ENCODE measurements around the gene TAS2R50.

TAS2R50 gene

DNA sequence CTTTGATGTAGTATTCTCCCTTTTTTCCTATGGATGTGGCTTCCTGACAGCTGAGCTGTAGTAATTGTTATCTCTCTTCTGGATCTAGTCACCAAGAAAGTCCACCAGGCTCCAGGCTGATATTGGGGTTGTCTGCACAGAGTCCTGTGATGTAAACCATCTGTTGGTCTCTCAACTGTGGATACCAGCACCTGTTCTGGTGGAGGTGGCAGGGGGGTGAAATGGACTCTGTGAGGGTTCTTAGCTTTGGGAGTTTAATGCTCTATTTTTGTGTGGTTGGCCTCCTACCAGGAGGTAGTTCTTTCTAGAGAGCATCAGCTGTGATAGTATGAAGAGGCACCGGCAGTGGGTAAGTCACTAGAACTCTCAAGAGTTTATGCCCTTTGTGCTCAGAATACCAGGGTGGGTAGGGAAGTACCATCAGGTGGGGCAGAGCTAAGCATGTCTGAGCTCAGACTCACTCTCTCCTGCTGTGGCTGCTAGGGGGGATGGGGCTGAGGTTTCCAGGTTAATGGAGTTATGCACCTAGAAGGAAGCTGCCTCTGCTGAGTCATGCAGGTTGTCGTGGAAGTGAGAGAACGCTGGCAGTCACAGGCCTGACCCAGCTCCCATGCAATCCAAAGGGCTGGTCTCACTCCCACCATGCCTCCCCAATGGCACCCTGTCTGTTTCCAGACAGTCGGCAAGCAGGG lies 44.6 kb downstream of the TAS2R50 start:
- DNase-seq (ENCODE audit: low read depth), result no peak
- TF ChIP-seq, protein P1, sequence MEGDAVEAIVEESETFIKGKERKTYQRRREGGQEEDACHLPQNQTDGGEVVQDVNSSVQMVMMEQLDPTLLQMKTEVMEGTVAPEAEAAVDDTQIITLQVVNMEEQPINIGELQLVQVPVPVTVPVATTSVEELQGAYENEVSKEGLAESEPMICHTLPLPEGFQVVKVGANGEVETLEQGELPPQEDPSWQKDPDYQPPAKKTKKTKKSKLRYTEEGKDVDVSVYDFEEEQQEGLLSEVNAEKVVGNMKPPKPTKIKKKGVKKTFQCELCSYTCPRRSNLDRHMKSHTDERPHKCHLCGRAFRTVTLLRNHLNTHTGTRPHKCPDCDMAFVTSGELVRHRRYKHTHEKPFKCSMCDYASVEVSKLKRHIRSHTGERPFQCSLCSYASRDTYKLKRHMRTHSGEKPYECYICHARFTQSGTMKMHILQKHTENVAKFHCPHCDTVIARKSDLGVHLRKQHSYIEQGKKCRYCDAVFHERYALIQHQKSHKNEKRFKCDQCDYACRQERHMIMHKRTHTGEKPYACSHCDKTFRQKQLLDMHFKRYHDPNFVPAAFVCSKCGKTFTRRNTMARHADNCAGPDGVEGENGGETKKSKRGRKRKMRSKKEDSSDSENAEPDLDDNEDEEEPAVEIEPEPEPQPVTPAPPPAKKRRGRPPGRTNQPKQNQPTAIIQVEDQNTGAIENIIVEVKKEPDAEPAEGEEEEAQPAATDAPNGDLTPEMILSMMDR (conservative IDR thresholded peaks at IDR 0.05; ENCODE audit: control insufficient read depth, insufficient read depth, low read depth, low read length), result no peak
- no peak overlapping the region for H3K4me3 ChIP-seq (ENCODE audit: control insufficient read depth, low read depth, low read length)

DNA sequence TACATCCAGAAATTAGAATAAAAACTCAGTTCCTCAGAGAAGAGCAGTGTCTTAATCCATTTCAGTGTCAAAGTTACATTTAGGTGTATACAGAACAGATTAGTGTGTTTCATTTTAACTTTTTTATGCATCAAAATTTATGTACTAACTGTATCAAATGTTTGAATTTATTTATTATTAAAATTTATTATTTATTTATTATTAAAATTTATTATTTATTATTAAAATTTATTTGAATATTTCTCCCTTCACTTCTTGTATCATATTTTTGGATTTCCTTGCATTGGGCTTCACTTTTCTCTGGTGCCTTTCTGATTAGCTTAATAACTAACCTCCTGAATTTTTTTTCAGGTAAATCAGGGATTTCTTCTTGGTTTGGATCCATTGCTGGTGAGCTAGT lies 45.3 kb downstream of the TAS2R50 start:
- TF ChIP-seq, protein P1 (conservative IDR thresholded peaks at IDR 0.05; ENCODE audit: control insufficient read depth, insufficient read depth, low read depth, low read length), result no peak
- no peak overlapping the region for H3K4me3 ChIP-seq (ENCODE audit: control insufficient read depth, low read depth, low read length)
- no peak for DNase-seq (ENCODE audit: low read depth)

DNA sequence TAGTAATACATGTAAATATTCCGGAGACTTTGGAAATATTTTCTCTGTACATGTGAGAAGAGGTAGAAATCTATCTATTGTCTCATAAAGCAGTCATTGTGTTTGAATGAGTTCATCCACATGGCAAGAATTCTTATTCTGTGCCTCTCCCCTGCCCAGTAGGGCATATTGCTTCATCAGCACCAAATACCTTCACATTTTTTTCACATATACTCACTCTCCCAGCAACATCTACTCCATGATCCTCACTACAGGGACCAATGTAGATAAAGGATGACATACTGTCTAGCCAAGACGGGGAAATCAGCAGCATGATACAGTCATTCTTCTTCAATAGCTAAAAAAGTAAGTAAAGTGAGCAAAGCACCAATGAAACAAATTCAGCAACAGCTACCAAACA lies 46.3 kb downstream of the TAS2R50 start:
- H3K4me3 ChIP-seq (ENCODE audit: control insufficient read depth, low read depth, low read length), result no peak overlapping the region
- DNase-seq (ENCODE audit: low read depth), result peak; percentile 69
- TF ChIP-seq, protein P1 (conservative IDR thresholded peaks at IDR 0.05; ENCODE audit: control insufficient read depth, insufficient read depth, low read depth, low read length), result no peak

DNA sequence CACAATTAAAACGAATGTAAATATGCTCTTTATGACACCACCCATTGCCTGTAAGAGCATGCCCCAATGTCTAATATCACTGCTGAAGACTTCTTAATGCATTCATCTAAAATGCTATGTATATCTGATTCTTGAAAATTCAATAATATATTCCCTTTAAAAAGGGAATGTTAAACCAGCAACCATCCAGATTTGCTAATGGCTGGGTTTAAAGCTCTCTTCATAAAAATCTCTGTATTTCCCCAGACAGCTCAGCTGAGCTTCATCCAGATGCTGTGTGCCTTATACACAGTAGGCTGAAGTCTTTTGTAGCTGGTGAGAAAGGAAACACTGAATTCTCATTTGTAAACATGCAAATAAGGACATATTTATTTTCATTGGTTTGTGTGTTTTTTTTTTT lies 47.5 kb downstream of the TAS2R50 start, which contains the start of gene TAS2R14:
Gene TAS2R14 (minus strand): TSS at position 101 of the 400 bp plus-strand sequence. CDS start 56 bp downstream, at position 45.
- H3K4me3 ChIP-seq (ENCODE audit: control insufficient read depth, low read depth, low read length), result no peak within 1 kb of the TSS
- TF ChIP-seq, protein P1 (conservative IDR thresholded peaks at IDR 0.05; ENCODE audit: control insufficient read depth, insufficient read depth, low read depth, low read length), result no peak
- no peak for DNase-seq (ENCODE audit: low read depth)

DNA sequence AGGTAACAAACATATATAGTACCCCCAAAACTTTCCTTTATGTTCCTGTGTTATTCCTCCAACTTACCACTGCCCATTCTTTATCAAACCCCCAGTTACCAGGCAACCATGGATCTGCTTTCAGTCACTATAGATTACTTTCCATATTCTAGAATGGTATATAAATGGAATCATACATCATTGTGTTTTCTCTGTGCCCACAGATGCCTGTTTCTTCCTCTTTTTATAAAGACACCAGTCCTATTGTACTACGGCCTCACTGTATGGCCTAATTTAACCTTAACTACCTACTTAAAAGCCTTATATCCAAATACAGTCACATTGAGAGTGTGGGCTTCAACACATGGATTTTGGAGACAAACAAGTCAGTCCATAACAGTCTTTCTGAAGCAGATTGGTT lies 50.2 kb downstream of the TAS2R50 start:
- no peak overlapping the region for H3K4me3 ChIP-seq (ENCODE audit: control insufficient read depth, low read depth, low read length)
- no peak for DNase-seq (ENCODE audit: low read depth)
- TF ChIP-seq, protein P1 (conservative IDR thresholded peaks at IDR 0.05; ENCODE audit: control insufficient read depth, insufficient read depth, low read depth, low read length), result no peak

All from fibroblast of mammary gland (primary cell).